BE2C (cell line): Measurements from ENCODE around the gene SPATA3.

Source experiments
- DNase-seq: peaks from one replicate; pipeline ENCODE4 v3.0.0-alpha.2; 2020
- H3K27me3 ChIP-seq: fragments of 250-450 bp; sonication (Bioruptor Pico); 2 replicates; pipeline ENCODE4 v1.5.1; 2020; ENCODE audit warnings: mild to moderate bottlenecking
- H3K36me3 ChIP-seq: fragments of 250-450 bp; sonication (Bioruptor Pico); 2 replicates; pipeline ENCODE4 v1.5.1; 2020; ENCODE audit warnings: mild to moderate bottlenecking
- H3K4me1 ChIP-seq: fragments of 250-450 bp; sonication (Bioruptor Pico); 2 replicates; pipeline ENCODE4 v1.5.1; 2020
- H3K4me3 ChIP-seq: 2 replicates; pipeline ENCODE4 v1.5.1; 2011; ENCODE audit warnings: low read depth, low read length
- H3K9me3 ChIP-seq: fragments of 250-450 bp; sonication (Bioruptor Pico); 2 replicates; pipeline ENCODE4 v1.5.1; 2020
- TF ChIP-seq, protein P1 (sequence below): IDR thresholded peaks from 2 replicates; pipeline ENCODE4 v1.5.1; 2012; ENCODE audit warnings: mild to moderate bottlenecking, low read depth, low read length

Gene SPATA3

GRCh38 chr2:230951396-230951795 lies 44.5 kb upstream of the SPATA3 start:
- no peak for DNase-seq
- no peaks in the 10 kb centered on the region for H3K4me1 ChIP-seq
- no peak overlapping the region for H3K4me3 ChIP-seq
- no peaks in the 10 kb centered on the region for H3K9me3 ChIP-seq
- TF ChIP-seq, protein P1, sequence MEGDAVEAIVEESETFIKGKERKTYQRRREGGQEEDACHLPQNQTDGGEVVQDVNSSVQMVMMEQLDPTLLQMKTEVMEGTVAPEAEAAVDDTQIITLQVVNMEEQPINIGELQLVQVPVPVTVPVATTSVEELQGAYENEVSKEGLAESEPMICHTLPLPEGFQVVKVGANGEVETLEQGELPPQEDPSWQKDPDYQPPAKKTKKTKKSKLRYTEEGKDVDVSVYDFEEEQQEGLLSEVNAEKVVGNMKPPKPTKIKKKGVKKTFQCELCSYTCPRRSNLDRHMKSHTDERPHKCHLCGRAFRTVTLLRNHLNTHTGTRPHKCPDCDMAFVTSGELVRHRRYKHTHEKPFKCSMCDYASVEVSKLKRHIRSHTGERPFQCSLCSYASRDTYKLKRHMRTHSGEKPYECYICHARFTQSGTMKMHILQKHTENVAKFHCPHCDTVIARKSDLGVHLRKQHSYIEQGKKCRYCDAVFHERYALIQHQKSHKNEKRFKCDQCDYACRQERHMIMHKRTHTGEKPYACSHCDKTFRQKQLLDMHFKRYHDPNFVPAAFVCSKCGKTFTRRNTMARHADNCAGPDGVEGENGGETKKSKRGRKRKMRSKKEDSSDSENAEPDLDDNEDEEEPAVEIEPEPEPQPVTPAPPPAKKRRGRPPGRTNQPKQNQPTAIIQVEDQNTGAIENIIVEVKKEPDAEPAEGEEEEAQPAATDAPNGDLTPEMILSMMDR = no peak
- no peaks in the 10 kb centered on the region for H3K36me3 ChIP-seq
- peaks cover 7% of the 10 kb centered on the region for H3K27me3 ChIP-seq

- no peaks in the 10 kb centered on the region for H3K9me3 ChIP-seq
- H3K4me3 ChIP-seq = no peak overlapping the region
- H3K27me3 ChIP-seq = peaks cover 17% of the 10 kb centered on the region
- H3K36me3 ChIP-seq = no peaks in the 10 kb centered on the region
- TF ChIP-seq, protein P1 = no peak
- no peaks in the 10 kb centered on the region for H3K4me1 ChIP-seq
- no peak for DNase-seq
These were observed 43.5 kb upstream of the SPATA3 start for GRCh38 chr2:230952226-230952956.

- H3K27me3 ChIP-seq = peaks cover 31% of the 10 kb centered on the region
- TF ChIP-seq, protein P1 = no peak
- no peaks in the 10 kb centered on the region for H3K36me3 ChIP-seq
- no peaks in the 10 kb centered on the region for H3K9me3 ChIP-seq
- DNase-seq = no peak
- H3K4me1 ChIP-seq = no peaks in the 10 kb centered on the region
- no peak overlapping the region for H3K4me3 ChIP-seq
These were observed 42.1 kb upstream of the SPATA3 start for GRCh38 chr2:230953845-230954244.

DNA sequence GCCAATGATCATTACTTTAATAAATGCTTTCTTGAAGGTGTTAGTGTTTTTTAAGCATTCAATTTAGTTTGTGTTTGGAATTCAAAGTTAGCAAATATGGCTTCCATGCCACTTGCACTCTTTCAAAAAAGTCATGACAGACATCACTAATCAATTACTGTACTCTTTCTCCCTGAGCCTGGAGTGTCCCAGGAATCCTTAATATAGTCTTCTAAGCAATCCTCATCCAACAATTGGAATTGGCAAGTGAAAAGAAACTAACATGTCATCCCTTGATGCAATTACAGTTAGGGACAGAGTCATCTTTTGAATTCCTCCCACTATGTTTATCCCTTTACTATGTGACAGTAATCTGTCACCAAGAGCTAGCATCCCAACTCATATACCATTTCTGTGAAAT lies 41.2 kb upstream of the SPATA3 start:
- Histone ChIP-seq H3K4me1 (no peaks in the 10 kb centered on the region), H3K9me3 (no peaks in the 10 kb centered on the region), H3K27me3 (peaks cover 33% of the 10 kb centered on the region), H3K36me3 (no peaks in the 10 kb centered on the region), H3K4me3 (no peak overlapping the region)
- TF ChIP-seq, protein P1 = no peak
- no peak for DNase-seq

DNA sequence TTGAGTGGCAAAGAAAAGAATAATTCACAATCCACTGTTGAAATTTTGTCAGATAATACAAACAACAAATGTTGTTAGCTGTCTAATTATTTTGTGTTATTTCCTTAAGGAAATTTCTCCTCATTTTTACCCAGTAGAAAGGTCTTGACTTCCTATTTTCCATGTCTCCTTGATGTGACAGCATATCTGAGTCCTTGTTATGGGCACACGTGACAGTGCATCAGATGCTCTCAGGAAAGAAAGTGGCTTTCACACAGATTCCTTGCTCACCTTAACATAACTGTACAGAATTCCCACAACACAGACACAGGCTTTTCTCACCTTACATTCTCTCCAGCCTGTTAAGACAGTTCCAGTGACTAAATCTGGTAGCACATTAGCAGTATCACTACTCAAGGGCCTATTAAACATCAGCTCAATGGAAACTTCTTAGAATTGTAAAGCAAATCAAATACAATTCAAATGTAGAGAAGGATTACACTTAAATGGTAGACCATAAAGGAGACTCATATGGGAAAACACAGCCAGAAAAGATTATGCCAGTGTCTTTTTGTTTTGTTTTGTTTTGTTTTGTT lies 40.7 kb upstream of the SPATA3 start:
- TF ChIP-seq, protein P1 = no peak
- Histone ChIP-seq H3K4me1 (no peaks in the 10 kb centered on the region), H3K9me3 (no peaks in the 10 kb centered on the region), H3K4me3 (no peak overlapping the region), H3K36me3 (no peaks in the 10 kb centered on the region), H3K27me3 (peaks cover 33% of the 10 kb centered on the region)
- no peak for DNase-seq
